B cell (primary cell): ENCODE results near the gene SGF29. TPM values are rescaled to one million over a fixed set of nuclear protein-coding genes. Genes with fewer than 3 reads are reported as not detected.

Experiments
- ATAC-seq: fragments of 200-7000 bp; cut with Tn5 transposase; one replicate; pipeline ENCODE4 v1.10.0; 2021; ENCODE audit warnings: low read depth, mild to moderate bottlenecking, moderate number of reproducible peaks, moderate library complexity
- CTCF ChIA-PET: fragments of 350-600 bp; sonication (Branson Sonifier 250); formaldehyde crosslinking; loops from one replicate; lab custom pipeline; 2021; ENCODE audit warnings: antibody characterized with exemption, inconsistent platforms; lab: Charles Lee
- POLR2A ChIA-PET: fragments of 350-600 bp; sonication (Branson Sonifier 250); formaldehyde crosslinking; loops from one replicate; lab custom pipeline; 2021; ENCODE audit warnings: antibody characterized with exemption; lab: Charles Lee
- DNase-seq: peaks from one replicate; pipeline ENCODE4 v3.0.0; 2013
- H2AFZ ChIP-seq: 2 replicates; pipeline ENCODE4 v1.6.1; 2012; ENCODE audit warnings: mild to moderate bottlenecking, low read depth, low read length; ENCODE audit not compliant: insufficient read depth, poor library complexity, severe bottlenecking
- H3K27ac ChIP-seq, 2 donors: 1 replicate in 1 of 2; 2 replicates in 1 of 2; pipeline ENCODE4 v1.5.1; 2012 to 2013; ENCODE audit warnings: low read length in 2 of 2, mild to moderate bottlenecking in 2 of 2, moderate library complexity in 1 of 2
- H3K27me3 ChIP-seq, 4 experiments: fragments of 200-600 bp in 1 of 4; sonication (generic) in 1 of 4; replicated peaks in 1 of 4; 1 replicate in 2 of 4; 2 replicates in 2 of 4; pipeline versions ENCODE4 v1.6.1 to v1.7.0; 2013 to 2016; ENCODE audit warnings: low read length in 3 of 4, mild to moderate bottlenecking in 2 of 4, mixed read lengths in 1 of 4, moderate library complexity in 1 of 4; ENCODE audit not compliant: insufficient read depth in 4 of 4, control insufficient read depth in 3 of 4; ENCODE audit errors: control extremely low read depth in 1 of 4
- H3K36me3 ChIP-seq, 2 experiments: replicated peaks in 1 of 2; 1 replicate in 1 of 2; 2 replicates in 1 of 2; pipeline versions ENCODE4 v1.6.1 to v1.7.1; 2013; ENCODE audit warnings: low read length in 1 of 2; ENCODE audit not compliant: insufficient read depth in 2 of 2, control insufficient read depth in 1 of 2; ENCODE audit errors: control extremely low read depth in 1 of 2, extremely low read depth in 1 of 2
- H3K4me1 ChIP-seq, 2 donors: fragments of 200-600 bp in 1 of 2; sonication (generic) in 1 of 2; 1 replicate in 1 of 2; 2 replicates in 1 of 2; pipeline versions ENCODE4 v1.5.1 to v1.6.1; 2013 to 2017; ENCODE audit warnings: low read length in 2 of 2; ENCODE audit not compliant: control insufficient read depth in 2 of 2, insufficient read depth in 2 of 2
- H3K4me2 ChIP-seq: replicated peaks from 2 replicates; pipeline ENCODE3; 2012; ENCODE audit warnings: mild to moderate bottlenecking, low read depth, low read length; ENCODE audit not compliant: poor library complexity, severe bottlenecking
- H3K4me3 ChIP-seq, 5 experiments: fragments of 200-600 bp in 1 of 5; sonication (generic) in 1 of 5; 1 replicate in 3 of 5; 2 replicates in 2 of 5; pipeline versions ENCODE4 v1.5.1 to v1.7.0; 2011 to 2016; ENCODE audit warnings: low read length in 4 of 5, mild to moderate bottlenecking in 4 of 5, low read depth in 2 of 5, control low read depth in 1 of 5, moderate library complexity in 1 of 5; ENCODE audit not compliant: insufficient read depth in 1 of 5; ENCODE audit errors: control extremely low read depth in 1 of 5, extremely low read depth in 1 of 5
- H3K79me2 ChIP-seq: fragments of 200-600 bp; sonication (generic); one replicate; pipeline ENCODE4 v1.6.0; 2016; ENCODE audit warnings: low read length; ENCODE audit not compliant: control insufficient read depth, insufficient read depth
- H3K9ac ChIP-seq: fragments of 200-600 bp; sonication (generic); 2 replicates; pipeline ENCODE4 v1.6.1; 2017; ENCODE audit warnings: mild to moderate bottlenecking, low read length, moderate library complexity
- H3K9me3 ChIP-seq, 3 donors: one replicate each; pipeline versions ENCODE4 v1.6.1 to v1.7.1; 2013; ENCODE audit warnings: low read length in 2 of 3; ENCODE audit not compliant: control insufficient read depth in 2 of 3, insufficient read depth in 1 of 3; ENCODE audit errors: control extremely low read depth in 1 of 3
- H4K20me1 ChIP-seq: 2 replicates; pipeline ENCODE4 v1.6.0; 2012; ENCODE audit warnings: mild to moderate bottlenecking, low read length; ENCODE audit not compliant: insufficient read depth, control insufficient read depth, poor library complexity, severe bottlenecking
- H3K27ac Mint-ChIP-seq: one replicate; pipeline ENCODE4 v1.8.0; 2021; ENCODE audit warnings: mixed read lengths
- H3K27me3 Mint-ChIP-seq: one replicate; pipeline ENCODE4 v1.8.0; 2021; ENCODE audit warnings: mixed read lengths
- H3K4me1 Mint-ChIP-seq: one replicate; pipeline ENCODE4 v1.8.0; 2021; ENCODE audit warnings: mixed read lengths
- H3K4me3 Mint-ChIP-seq: one replicate; pipeline ENCODE4 v1.8.0; 2021; ENCODE audit warnings: mixed read lengths
- H3K9me3 Mint-ChIP-seq: one replicate; pipeline ENCODE4 v1.8.0; 2022; ENCODE audit warnings: mixed read lengths; ENCODE audit not compliant: insufficient read depth
- CTCF ChIP-seq: fragments of 200-600 bp; IDR thresholded peaks from one replicate; pipeline ENCODE4 v1.8.0; 2022; ENCODE audit warnings: antibody characterized with exemption, mild to moderate bottlenecking
- EZH2 ChIP-seq: IDR thresholded peaks from 2 replicates; pipeline ENCODE4 v1.6.1; 2012; ENCODE audit warnings: borderline replicate concordance, low read depth, mild to moderate bottlenecking, moderate library complexity, low read length; ENCODE audit not compliant: insufficient read depth, poor library complexity, severe bottlenecking
- WGBS: methylation state at CpG from one replicate; pipeline ENCODE4 v1.1.5; 2013; ENCODE audit warnings: missing lambda C conversion rate; ENCODE audit not compliant: insufficient coverage; 5-methylcytosine and 5-hydroxymethylcytosine counted together
- intact Hi-C: fragments of 100-400 bp; cut with micrococcal nuclease; formaldehyde crosslinking; loops from one replicate; pipeline ENCODE4 v1.10.0; 2022
- polyA plus RNA-seq: library from polyadenylated mRNA; depleted of rRNA; stranded (reverse); fragments of >200 nt; gene quantifications from 2 replicates; pipeline ENCODE4 v1.2.3, GENCODE V29; 2012
- total RNA-seq, 2 donors: library from RNA; stranded (reverse); fragments of 120-200 nt in 1 of 2; gene quantifications; 1 replicate in 1 of 2; 2 replicates in 1 of 2; pipeline versions ENCODE4 v1.2.3 to v1.2.4, GENCODE V29; 2013 to 2022

SGF29 gene
- total and polyA plus RNA-seq, 2 donors (not counting 1 experiment from before 2014, with no cell fraction given): 24.0 to 52.9 TPM

GRCh38 chr16:28549301-28549899, 4.3 kb upstream of the SGF29 start:
- Histone ChIP-seq H3K9ac (no peak overlapping the region), H4K20me1 (peaks cover 2% of the 10 kb centered on the region), H3K27ac (no peak overlapping the region), H3K79me2 (peaks cover under 1% of the 10 kb centered on the region), H3K36me3 (no peaks in the 10 kb centered on the region), H3K9me3 (no peaks in the 10 kb centered on the region), H3K4me1 (peaks cover 5 to 8% of the 10 kb centered on the region in 2 donors), H3K4me3 (no peak overlapping the region), H3K4me2 (no peak overlapping the region), H2AFZ (peak overlapping the region; percentile 22), H3K27me3 (no peaks in the 10 kb centered on the region)
- 37% methylated on average over 2 of the region's 11 CpGs for WGBS
- H3K4me3 Mint-ChIP-seq: no peak overlapping the region
- TF ChIP-seq CTCF (peak; percentile 25), EZH2 (no peak)
- ATAC-seq: no peak
- H3K9me3 Mint-ChIP-seq: no peaks in the 10 kb centered on the region
- peaks cover 8% of the 10 kb centered on the region for H3K4me1 Mint-ChIP-seq
- H3K27ac Mint-ChIP-seq: no peak overlapping the region
- peaks cover 14% of the 10 kb centered on the region for H3K27me3 Mint-ChIP-seq
- peak; percentile 35 for DNase-seq
- intact Hi-C loops: no loop called here
- ChIA-PET CTCF (interaction anchor here (0.6 kb wide), 1 partner anchor 73 kb away, joined by 3 read pairs; no protein-coding TSS in a partner anchor), POLR2A (no interaction called here)
